D721Med (cell line): ENCODE measurements around the gene MYL7.

ENCODE experiments used
- DNase-seq: peaks from one replicate; pipeline ENCODE4 v3.0.0; 2011; ENCODE audit warnings: low spot score; ENCODE audit not compliant: insufficient read length
- FAIRE-seq: peaks from 2 replicates; lab custom pipeline; 2011; peaks lifted over from hg19 to GRCh38; lab: Jason Lieb, UNC
- TF ChIP-seq, protein P1 (sequence below): IDR thresholded peaks from 2 replicates; pipeline ENCODE4 v1.5.1; 2012; ENCODE audit warnings: mild to moderate bottlenecking, control low read depth; ENCODE audit not compliant: insufficient read depth; ENCODE audit errors: missing control alignments

The MYL7 gene

GRCh38 chr7:44148166-44148565 is 7.0 kb upstream of the MYL7 start:
- TF ChIP-seq, protein P1, sequence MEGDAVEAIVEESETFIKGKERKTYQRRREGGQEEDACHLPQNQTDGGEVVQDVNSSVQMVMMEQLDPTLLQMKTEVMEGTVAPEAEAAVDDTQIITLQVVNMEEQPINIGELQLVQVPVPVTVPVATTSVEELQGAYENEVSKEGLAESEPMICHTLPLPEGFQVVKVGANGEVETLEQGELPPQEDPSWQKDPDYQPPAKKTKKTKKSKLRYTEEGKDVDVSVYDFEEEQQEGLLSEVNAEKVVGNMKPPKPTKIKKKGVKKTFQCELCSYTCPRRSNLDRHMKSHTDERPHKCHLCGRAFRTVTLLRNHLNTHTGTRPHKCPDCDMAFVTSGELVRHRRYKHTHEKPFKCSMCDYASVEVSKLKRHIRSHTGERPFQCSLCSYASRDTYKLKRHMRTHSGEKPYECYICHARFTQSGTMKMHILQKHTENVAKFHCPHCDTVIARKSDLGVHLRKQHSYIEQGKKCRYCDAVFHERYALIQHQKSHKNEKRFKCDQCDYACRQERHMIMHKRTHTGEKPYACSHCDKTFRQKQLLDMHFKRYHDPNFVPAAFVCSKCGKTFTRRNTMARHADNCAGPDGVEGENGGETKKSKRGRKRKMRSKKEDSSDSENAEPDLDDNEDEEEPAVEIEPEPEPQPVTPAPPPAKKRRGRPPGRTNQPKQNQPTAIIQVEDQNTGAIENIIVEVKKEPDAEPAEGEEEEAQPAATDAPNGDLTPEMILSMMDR = no peak
- no peak for FAIRE-seq
- DNase-seq = no peak

- no peak for FAIRE-seq
- TF ChIP-seq, protein P1 = no peak
- no peak for DNase-seq
These were observed 6.2 kb upstream of the MYL7 start for GRCh38 chr7:44147026-44147991.

- FAIRE-seq (no peak), DNase-seq (no peak)
- TF ChIP-seq, protein P1 = no peak
These were observed 5.1 kb upstream of the MYL7 start for GRCh38 chr7:44145969-44146911.

- TF ChIP-seq, protein P1 = no peak
- FAIRE-seq (no peak), DNase-seq (no peak)
These were observed 4.4 kb upstream of the MYL7 start for GRCh38 chr7:44145479-44145968.

DNA sequence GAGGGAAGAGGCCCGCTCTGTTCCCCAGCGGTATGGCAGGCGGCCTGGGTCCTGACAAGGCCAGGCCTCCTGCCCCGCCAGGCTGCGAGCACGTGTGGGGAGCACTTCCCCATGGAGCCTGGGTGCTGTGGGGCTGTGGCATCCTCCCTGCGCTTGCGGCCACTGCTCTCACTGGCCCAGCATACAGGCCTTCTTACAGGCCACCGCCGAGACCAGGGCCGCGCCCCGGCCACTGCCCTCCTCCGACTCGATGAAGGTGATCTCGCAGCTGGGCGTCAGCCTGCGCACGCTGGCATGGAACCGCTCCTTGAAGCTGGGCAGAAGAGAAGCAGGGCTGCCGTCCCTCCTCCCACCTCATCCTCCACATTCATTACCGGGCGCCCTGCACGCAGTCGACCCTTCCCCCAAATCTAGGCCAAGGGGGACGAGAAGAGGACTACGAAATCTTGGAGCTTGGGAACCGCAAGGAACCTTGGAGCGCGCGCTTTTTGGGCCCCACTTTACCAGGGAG is 3.9 kb upstream of the MYL7 start:
- FAIRE-seq = no peak
- TF ChIP-seq, protein P1 = no peak
- DNase-seq = no peak

DNA sequence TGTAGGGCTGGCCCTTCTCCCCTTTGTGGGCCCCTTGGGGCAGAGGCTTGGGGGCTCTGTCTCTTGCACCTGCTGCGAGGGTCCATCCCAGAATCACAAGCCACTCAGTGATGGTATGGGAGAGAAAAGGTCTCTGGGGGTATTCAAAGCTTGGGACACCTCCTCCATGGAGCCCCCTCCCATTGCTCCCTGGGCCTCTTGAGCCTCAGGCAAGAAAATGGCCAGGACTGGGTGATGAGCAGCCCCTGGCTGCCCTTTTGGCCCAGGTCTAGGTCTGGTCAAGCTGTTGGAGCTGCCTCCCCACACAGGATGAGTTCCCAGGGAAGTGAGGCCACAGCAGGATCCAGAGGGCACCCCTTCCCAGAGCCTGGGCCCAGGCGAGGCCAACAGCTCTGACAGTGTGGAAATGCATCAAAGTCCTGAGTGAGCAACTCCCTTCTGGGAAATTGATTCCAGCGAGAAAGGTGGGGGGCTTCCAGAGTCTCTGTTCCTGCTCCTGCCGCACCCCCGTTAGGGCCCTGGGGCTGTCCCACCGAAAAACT is 3.4 kb upstream of the MYL7 start:
- TF ChIP-seq, protein P1 = no peak
- DNase-seq = no peak

More for the DNA sequence above, 3.4 kb upstream of the MYL7 start:
- no peak for FAIRE-seq
